C4-2B (cell line): ENCODE measurements around the gene TWSG1.
"Not testable (repeated sequence)": the region's sequence is repeated elsewhere in the genome, so short reads cannot be mapped to it uniquely, and the experiment has no call there.

ENCODE experiments used
- ZFX ChIP-seq: fragments of 450-650 bp; IDR thresholded peaks from 2 replicates; pipeline ENCODE4 v1.6.1; 2017
- TF ChIP-seq, protein P1 (sequence below): fragments of 450-650 bp; conservative IDR thresholded peaks from 2 replicates; pipeline ENCODE4 v1.5.1; 2017; ENCODE audit warnings: mild to moderate bottlenecking

DNA sequence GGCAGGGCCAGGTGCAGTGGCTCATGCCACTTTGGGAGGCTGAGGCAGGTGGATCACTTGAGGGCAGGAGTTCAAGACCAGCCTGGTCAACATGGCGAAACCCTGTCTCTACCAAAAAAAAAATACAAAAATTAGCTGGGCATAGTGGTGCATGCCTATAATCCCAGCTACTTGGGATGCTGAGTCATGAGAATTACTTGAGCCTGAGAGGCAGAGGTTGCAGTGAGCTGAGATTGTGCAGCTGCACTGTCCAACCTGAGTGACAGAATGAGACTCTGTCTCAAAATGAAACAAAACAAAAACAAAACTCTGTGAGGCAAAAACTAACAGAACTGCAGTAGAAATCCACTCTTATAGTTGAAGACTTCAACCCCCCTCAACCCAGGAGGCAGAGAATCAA, 38.7 kb downstream of the TWSG1 start:
- TF ChIP-seq, protein P1, sequence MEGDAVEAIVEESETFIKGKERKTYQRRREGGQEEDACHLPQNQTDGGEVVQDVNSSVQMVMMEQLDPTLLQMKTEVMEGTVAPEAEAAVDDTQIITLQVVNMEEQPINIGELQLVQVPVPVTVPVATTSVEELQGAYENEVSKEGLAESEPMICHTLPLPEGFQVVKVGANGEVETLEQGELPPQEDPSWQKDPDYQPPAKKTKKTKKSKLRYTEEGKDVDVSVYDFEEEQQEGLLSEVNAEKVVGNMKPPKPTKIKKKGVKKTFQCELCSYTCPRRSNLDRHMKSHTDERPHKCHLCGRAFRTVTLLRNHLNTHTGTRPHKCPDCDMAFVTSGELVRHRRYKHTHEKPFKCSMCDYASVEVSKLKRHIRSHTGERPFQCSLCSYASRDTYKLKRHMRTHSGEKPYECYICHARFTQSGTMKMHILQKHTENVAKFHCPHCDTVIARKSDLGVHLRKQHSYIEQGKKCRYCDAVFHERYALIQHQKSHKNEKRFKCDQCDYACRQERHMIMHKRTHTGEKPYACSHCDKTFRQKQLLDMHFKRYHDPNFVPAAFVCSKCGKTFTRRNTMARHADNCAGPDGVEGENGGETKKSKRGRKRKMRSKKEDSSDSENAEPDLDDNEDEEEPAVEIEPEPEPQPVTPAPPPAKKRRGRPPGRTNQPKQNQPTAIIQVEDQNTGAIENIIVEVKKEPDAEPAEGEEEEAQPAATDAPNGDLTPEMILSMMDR: not testable (repeated sequence)
- not testable (repeated sequence) for TF ChIP-seq ZFX
